HG03460 (cell line): ENCODE measurements around the gene E2F1.

Source experiments
- ATAC-seq: cut with Tn5 transposase; IDR thresholded peaks from one replicate; pipeline ENCODE4 v1.9.1; 2021; ENCODE audit not compliant: unreplicated experiment

E2F1 gene

GRCh38 chr20:33686100-33686983 is at the start of gene E2F1:
Gene E2F1, minus strand, starts transcription at chr20:33686385. Its CDS starts 121 bp downstream, at chr20:33686264.
- peak; percentile 78 for ATAC-seq

- no peak for ATAC-seq
These were observed 47.7 kb upstream of the E2F1 start for GRCh38 chr20:33733654-33734576.

- ATAC-seq: peak; percentile 47
These were observed 46.2 kb upstream of the E2F1 start for GRCh38 chr20:33732166-33732970.

GRCh38 chr20:33731693-33732165 is 45.5 kb upstream of the E2F1 start, which contains the start of gene ZNF341:
Gene ZNF341, plus strand, starts transcription at chr20:33731996. Its CDS starts 26 bp downstream, at chr20:33732022.
- peak; percentile 61 for ATAC-seq

GRCh38 chr20:33730946-33731692 is 44.9 kb upstream of the E2F1 start:
- no peak for ATAC-seq

- ATAC-seq: no peak
These were observed 42.9 kb upstream of the E2F1 start for GRCh38 chr20:33729101-33729500.

GRCh38 chr20:33728463-33728862 is 42.3 kb upstream of the E2F1 start:
- ATAC-seq: no peak

- ATAC-seq: no peak
These were observed 41.6 kb upstream of the E2F1 start for GRCh38 chr20:33727806-33728205.

GRCh38 chr20:33727115-33727479 is 40.9 kb upstream of the E2F1 start:
- no peak for ATAC-seq

GRCh38 chr20:33725607-33726264 is 39.6 kb upstream of the E2F1 start:
- no peak for ATAC-seq

- no peak for ATAC-seq
These were observed 38.4 kb upstream of the E2F1 start for GRCh38 chr20:33724439-33725094.

GRCh38 chr20:33721391-33722140 is 35.4 kb upstream of the E2F1 start:
- ATAC-seq: no peak

GRCh38 chr20:33719989-33720709 is 34.0 kb upstream of the E2F1 start, which contains the start of gene PXMP4:
Gene PXMP4, minus strand, starts transcription at chr20:33720310. Its CDS starts 103 bp downstream, at chr20:33720207.
- peak; percentile 95 for ATAC-seq

GRCh38 chr20:33719277-33719988 is 33.2 kb upstream of the E2F1 start:
- no peak for ATAC-seq

- no peak for ATAC-seq
These were observed 30.3 kb upstream of the E2F1 start for GRCh38 chr20:33716498-33716897.

- ATAC-seq: no peak
These were observed 27.7 kb upstream of the E2F1 start for GRCh38 chr20:33713865-33714367.

- no peak for ATAC-seq
These were observed 25.2 kb upstream of the E2F1 start for GRCh38 chr20:33711446-33711738.
